NCI-H446 treated with DMSO at 0.1 percent for 48 hours (cell line): ENCODE results near the gene TRMT10B.

ENCODE experiments used
- DNase-seq: peaks from one replicate; lab custom pipeline; 2025; lab: John Stamatoyannopoulos, UW

The TRMT10B gene, protein sequence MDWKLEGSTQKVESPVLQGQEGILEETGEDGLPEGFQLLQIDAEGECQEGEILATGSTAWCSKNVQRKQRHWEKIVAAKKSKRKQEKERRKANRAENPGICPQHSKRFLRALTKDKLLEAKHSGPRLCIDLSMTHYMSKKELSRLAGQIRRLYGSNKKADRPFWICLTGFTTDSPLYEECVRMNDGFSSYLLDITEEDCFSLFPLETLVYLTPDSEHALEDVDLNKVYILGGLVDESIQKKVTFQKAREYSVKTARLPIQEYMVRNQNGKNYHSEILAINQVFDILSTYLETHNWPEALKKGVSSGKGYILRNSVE

DNA sequence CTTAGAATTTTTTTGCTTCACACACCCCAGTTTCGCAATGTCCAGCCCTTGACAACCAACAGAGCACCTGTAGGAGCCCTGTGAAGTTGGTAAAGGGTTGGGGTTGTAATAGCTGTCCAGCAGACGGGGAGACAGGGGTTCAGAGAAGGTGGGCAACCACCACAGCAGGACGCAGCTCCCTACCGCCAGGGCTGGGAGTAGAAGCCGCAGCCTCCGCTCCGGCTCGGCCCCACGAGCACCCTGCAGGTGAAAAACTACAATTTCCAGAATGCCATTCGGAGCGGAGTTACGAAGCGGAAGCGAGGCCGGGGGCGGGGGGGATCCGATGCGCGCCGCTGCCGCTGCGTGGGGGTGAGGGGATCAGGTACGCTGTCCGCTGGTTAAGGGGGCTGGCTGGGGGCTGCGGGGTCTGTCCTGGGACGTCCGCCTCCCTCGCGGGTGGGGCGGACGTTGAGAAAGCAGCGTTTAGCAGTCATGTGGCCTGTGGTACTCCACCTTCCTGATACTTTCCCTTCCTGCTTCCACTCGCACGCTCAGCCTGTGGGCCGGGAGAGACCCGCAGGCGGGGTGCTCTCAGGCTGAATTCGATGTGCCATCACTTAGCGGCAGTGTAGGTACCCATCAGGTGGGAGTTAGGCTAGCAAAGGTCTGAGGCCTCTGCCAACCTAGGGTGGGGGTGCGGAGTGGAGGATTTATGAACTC, at the start of gene TRMT10B:
Gene TRMT10B, plus strand, starts transcription at position 317 of the 702 bp plus-strand sequence. CDS start 8,127 bp downstream, outside the sequence.
- peak; percentile 2 for DNase-seq

DNA sequence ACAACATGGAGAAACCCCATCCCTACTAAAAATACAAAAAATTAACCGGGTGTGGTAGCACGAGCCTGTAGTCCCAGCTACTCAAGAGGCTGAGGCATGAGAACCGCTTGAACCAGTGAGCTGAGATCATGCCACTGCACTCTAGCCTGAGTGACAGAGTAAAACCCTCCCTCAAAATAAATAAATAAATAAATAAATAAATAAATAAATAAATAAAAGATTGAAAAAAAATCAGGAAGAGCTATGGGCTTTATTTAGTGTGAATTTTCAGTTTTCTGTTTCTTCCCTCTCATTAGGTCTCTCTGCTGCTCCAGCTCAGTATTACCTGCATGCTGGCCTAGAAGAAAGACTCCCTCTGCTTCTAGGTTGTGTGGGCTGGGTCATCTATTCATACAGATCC, 47.8 kb upstream of the TRMT10B start:
- no peak for DNase-seq

DNA sequence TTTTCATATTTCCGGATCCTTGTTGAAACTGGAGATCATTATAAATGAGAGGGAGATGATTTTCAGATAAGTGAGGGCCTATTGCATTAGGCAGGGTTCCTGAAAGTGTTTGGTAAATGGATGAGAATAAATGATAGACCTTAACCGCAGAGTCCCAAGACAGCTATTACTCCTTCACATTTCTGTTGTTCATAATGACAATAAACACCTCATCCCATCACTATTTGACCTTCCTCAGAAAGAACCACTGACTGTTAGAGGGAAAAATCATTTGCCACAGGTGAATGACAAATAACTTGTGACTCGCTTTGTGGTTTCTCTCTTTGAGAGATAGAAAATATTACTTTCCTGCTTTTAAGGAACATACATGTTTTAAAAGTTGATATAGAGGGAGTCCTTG, 47.3 kb upstream of the TRMT10B start:
- DNase-seq: no peak

DNA sequence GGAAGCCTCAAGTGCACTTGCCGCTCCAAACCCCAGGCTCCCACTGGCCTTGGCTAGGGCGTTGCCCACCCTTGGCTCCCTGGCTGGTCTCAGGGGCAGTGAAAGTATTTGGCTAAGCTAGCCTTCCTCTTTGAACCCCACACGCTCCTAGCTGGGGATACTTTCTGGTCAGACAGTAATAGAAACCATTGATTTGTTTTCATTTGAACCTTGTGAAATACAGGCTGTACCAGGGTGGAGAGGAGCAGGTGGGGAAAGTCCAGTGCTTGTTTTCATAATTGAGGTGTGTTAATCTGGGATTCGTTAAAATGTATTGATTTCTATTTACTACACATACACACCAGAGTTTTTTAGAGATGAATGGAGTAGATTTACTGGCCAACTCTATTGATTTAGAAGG, 45.9 kb upstream of the TRMT10B start:
- no peak for DNase-seq

DNA sequence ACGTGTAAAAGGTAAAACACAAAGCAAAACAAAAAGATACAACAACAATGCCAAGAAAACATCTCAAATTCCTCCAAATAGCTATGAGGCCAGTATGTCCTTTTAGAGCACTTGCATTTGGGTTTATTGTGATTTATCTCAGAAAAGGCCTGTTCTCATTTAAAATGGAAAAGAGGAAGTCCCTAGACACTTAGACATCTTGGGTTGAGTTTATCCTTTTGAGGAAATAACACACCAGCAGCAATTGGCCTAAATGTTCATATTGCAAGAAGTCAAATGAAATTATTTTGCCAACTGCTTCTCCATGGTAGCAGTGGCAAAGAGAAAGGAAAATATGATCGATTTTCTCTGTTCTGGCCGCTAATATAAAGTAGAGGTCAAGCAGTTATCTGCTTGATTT, 43.6 kb upstream of the TRMT10B start:
- no peak for DNase-seq

DNA sequence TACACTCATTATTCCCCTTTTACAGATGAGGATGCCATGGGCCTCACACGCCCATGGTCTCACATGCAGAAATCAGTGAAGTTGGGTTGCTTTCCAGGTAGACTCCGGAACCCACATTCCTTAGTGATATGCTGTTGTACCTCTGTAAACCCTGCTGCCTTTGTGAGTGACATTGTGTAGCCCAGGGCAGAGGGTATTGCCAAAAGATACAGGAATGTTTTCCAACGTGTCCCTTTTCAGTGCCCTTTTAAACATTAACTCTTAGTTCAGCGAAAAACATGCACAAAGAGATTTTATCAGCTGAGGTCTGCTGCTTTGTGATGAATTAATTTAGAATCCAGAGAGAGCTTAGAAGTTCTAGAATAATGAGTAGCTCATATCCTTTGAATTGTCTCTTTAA, 38.3 kb upstream of the TRMT10B start:
- DNase-seq: no peak

DNA sequence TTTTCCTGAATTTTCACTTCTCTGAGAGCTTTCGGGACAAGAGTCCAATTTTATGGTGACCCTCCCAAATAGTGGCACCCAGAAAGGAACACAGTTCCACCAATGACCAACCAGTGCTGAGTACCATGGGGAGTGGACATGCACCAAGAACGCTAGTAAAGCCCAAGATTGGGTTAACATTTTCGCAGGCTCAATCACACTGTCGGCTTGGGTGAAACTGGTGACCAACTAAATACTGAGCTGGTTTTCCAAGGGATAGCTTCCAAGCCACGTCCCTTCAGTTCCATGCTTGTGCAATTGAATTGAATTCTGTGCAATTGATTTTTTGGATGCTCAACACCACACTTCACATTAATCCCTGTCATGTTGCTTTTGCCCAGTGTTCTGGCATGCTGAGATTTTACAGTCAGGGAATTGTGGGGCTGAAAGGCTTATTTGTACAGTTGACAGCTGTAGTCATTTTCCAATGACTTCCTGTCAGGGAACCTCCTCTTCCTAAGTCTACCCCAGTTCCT, 37.6 kb upstream of the TRMT10B start:
- DNase-seq: no peak

DNA sequence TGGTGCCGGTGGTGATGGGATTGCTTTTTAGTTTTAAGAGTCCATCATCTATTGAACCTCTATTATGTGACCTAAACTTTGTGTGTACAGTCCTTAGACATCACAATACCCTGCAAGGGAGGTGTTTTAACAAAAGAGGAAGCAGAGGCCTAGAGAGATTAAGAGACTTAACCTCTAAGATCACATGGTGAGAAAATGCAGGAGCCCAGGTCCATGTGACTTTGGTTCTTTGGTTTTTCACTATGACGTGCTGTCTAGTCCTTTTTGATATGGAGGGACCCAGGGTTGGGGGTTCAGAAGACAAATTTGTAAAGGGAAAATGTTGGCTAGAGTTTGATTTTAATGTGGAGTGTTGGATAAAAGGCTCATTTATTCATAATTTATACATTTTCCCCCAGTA, 34.1 kb upstream of the TRMT10B start:
- DNase-seq: no peak

DNA sequence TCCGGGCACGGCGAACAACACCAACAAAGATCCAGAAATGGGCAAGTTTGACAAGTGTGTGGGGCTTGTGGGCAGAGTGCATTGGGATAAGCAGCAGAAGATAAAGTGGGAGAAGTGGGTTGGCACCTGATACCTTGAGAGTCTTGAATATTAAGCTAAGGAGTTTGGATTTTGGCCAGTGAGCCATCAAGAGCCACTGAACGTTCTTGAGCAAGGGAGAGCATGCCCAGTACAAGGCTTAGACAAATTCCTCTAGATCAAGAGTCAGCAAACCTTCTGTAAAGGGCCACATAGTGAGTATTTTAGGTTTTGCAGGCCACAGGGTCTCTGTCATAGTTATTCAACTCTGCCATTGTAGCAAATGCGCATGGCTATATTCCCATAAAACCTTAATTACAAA, 26.6 kb upstream of the TRMT10B start:
- no peak for DNase-seq

DNA sequence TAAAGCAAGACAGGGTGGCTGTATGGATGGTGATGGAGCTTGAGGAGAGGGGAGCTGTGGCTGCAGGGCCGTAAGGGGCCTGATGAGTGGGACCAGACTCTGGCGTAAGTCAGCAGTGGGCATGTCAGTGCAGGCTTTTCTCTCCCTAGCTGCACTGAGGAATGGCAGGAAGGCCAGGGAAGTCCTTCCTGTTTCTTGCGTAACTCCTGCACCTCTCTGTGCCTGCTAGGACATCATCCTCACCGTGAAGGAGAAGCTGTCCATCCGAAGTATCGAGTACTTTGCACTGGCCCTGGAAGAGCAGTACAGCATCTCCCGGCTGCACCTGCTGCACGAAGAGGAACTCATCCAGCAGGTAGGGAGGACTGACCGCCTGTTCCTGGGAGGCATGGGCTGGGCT, 24.1 kb upstream of the TRMT10B start:
- no peak for DNase-seq

DNA sequence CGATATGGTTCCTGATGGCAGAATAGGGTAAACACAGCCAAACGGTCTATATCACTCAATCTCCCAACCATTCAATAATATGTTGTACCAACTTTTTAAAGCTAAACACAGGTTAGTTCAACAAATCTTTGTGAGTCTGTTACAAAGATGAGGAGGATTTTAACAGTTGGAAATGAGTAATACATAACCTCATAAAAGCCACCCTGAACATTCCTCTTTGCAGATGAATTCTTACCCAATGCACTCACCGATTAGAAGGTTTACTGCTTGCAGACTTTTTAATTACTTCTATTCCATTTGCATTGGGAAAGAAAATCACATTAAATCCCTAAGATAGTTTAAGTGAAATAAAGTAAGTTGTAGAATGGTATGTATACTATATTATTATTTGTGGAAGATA, 23.3 kb upstream of the TRMT10B start:
- no peak for DNase-seq

DNA sequence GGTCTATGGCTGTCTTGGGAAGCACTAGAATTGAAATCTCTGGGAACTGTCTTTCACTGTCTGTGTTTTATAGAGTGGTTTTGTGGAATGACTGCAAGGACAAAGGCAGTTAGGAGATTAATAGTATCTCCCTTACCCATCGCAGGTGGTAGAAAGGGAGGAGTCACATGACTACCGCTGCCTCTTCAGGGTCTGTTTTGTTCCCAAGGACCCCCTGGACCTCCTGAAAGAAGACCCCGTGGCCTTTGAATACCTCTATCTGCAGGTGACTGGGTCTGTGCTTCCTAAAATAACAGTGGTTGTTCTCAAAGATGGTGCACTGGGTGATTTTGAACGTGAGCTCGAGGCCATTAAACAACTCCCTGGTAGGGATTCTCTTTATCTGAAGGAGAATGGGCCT, 22.8 kb upstream of the TRMT10B start:
- DNase-seq: no peak

DNA sequence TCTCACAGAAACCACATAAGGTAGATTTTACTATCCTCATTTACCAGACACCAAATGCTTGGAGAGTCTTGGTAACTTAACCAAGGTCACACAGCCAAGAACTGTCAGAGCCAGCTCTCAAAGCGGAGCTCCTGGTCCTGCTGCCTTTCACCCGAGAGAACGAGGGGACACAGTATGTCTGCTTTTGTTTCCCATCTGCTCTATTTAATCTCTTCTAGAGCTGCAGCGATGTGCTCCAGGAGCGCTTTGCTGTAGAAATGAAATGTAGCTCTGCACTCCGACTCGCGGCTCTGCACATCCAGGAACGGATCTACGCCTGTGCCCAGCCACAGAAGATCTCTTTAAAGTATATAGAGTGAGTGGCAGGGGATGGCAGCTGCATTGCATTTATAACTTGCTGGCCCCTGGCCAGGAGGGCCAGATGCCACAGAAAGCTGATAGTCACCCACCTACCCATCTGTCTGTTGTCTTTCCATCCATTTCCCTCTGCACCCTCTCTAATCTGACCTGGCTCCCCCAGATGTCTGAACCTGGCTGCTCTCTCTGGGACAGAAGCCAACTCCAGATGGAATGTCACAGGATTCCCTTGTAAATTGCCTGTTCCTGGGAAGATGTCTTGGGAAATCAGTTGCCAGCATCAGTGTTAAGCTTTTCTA, 21.4 kb upstream of the TRMT10B start:
- peak; percentile 62 for DNase-seq

DNA sequence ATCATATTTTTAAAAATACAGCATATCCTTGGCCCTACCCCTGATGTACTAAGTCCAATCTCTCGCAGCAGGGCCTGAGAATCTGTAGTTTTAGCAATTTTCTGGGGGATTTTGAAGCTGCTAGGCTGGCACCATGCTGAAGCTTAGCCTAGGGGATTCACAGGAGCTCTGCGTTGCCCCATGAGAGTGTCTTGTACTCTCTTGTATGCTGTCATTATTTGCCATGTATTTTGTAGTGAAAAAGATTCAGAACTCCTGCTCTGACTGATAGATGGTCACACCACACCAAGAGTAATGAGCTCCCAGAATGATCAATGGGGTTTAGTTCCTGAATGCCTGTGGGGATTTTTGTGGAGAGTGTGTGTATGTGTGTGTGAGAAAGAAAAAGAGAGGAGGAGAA, 20.7 kb upstream of the TRMT10B start:
- DNase-seq: no peak

DNA sequence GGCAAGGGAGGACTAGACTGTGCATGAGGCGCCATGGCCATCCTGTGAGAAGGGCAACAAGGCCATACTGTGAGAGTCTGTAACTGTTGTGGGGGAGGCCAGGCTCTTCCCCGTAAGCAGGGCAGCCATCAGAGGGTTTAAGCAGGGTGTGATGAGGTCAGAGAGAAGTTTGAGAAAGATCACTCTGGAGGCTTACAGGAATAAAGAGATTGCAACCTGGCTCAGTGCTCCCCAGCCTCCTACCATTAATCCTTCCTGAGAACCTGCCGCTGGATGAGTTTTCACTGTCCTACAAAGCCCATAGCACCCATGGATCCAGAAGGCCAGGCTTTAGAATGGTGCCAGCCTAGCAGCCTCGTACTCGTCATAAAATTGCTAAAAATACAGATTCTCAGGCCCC, 14.4 kb upstream of the TRMT10B start:
- DNase-seq: no peak

DNA sequence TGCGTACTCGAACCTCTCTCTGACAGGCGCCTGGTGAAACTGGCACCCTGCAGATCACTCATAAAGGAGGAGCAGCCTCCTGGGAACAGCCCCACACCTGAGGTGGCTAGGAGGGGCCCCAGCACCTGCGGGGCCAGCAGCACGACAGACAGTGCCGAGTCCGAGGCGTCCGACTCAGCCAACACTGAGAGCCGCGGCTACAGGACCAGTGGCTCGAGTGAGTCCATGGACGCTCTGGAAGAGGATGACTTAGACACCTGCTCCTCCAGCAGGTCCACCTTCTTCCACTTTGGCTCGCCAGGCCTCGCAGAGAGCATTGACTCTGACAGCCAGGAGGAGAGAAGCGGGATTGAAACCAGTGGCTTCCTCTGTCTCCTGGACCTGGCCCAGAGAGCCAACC, 13.5 kb upstream of the TRMT10B start:
- no peak for DNase-seq

DNA sequence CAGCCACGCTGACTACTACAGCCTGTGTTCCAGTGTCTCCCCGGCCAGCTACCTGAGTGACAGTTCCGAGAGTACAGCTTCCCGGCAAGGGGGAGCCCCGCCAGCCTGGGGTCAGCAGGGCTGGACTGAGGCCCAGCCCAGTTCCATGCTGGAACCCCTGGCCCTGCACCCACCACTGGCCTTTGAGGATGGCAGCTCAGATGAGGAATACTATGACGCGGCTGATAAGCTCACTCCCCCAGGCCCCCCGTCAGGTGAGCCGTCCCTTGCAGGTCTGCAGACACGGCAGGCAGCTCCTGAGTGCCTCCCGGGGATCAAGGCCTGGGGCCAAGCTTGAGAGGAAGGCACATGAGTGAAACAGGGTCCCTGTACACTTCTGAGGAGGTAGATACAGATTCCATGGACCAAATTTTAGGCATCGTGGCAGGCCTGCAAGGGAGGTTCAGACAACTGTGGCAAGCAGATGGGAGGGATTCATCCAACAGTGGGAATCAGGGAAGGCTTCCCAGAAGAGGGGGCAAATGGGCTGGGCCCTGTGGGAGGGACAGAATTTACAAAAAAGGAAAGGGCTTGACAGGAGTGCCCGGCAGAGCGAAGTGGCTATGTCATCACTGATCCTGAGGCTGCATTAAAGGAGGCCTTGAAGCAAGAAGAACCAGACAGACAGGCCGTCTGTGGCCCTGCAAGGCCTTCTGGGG, 12.8 kb upstream of the TRMT10B start:
- DNase-seq: no peak

DNA sequence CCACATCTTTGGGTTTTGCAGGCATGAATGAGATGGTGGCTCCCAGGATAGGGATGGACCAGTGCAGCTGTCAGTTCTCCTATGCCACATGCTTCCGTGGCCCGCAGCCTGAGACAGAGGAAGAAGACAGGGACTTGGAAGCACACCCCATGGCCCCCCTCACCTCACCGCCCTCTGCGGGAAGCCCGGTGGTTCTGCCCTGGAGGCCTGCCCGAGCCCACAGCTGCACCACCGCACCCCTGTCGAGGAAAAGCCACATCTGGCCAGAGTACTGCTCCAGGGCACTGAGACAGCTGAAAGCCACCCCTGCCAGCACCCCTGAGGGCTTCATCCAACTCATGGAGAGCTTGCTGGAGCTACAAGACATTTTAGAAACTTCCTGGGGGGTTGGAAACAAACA, 7.6 kb upstream of the TRMT10B start:
- no peak for DNase-seq

DNA sequence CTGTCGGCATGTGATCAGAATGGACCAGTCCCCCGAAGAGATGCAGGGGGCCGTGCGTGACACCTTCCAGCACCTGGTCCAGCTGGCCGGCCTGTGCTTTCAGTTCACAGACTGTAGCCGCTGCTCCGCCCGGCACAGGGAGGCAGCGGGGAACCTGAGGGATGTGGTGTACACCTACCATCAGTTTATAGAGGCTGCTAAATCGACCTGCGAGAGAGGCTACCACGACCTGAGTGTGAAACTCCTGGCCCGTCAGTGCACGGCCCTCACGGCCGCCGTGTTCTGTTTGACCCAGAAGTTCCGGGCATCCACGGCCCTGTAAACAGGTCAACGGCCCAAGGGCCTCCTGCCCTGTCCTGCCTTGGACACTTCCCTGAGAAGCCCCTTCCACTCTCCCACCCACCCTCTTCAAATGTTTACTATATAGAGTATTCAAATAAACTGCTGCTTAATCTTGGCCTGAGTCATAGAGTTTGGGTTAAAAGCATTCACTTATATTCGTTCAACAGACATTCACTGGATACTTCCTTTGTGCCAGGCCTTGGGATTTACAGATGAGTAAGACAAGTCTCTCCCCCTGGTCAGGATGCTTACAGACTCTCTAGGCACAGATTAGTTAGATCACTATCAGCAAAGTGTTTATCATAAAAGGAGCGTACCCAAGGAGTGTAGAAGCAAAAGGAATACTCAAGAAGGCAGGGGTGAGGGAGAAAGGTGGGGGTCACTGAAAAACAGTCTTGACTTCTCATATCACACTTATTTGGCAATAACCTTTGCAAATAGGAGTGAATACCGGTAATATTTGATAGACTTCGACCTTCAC, 6.9 kb upstream of the TRMT10B start:
- no peak for DNase-seq

DNA sequence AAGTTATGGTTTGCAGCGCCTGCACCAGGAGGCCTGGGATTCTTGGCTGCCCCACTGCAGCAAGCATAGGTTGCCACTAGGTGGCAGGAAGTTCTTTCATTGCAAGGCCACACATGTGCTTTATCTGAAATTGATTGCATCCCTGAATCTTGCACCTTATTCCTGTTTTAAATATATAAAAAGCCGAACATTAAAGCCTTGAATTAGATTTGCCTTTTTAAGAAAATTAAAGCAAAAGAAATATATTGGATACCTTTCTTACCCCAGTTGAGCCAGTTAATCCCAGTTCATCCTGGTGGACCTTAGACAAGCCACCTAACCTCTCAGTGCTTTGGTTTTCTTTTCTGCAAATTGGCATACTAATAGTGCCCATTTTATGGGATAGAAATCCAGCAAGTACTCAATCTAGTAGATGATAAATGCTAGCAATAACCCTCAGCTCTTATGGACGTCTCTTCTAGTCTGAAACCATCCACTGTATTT, 6.3 kb upstream of the TRMT10B start:
- DNase-seq: peak; percentile 30

DNA sequence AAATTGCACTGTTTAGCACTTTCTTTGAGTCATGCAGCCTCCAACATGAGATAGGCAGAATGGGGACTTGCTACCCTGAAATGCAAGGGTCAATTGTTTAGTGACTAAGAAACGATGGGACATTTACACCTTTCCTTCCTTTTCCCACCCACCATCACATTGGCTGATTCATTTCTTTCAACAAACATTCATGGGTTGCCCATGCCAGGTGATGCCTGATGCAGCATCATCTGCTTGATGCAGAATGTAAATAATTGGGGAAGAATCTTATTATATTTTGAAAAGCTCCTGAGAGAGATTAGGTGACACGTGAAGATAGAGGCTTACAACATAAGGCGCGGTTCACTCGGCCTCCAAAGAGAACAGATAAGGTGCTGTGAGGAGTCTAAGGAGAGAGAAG, 4.5 kb upstream of the TRMT10B start:
- DNase-seq: no peak
